Pons (tissue), 1 donor: ENCODE data around the gene TUFT1.
"Not testable (repeated sequence)": the region's sequence is repeated elsewhere in the genome, so short reads cannot be mapped to it uniquely, and the experiment has no call there.

Source experiments
- DNase-seq: peaks from one replicate; pipeline ENCODE4 v3.0.0-alpha.2; 2016; ENCODE audit warnings: low spot score

The TUFT1 gene

GRCh38 chr1:151579436-151580225 is 39.5 kb downstream of the TUFT1 start:
- no peak for DNase-seq

GRCh38 chr1:151581451-151581850 is 41.3 kb downstream of the TUFT1 start:
- no peak for DNase-seq

GRCh38 chr1:151581921-151582320 is 41.8 kb downstream of the TUFT1 start:
- no peak for DNase-seq

GRCh38 chr1:151583796-151584195 is 43.7 kb downstream of the TUFT1 start:
- DNase-seq, result peak; percentile 17

GRCh38 chr1:151584278-151584677 is 44.2 kb downstream of the TUFT1 start:
- DNase-seq, result peak; percentile 9

GRCh38 chr1:151584780-151585179 is 44.7 kb downstream of the TUFT1 start:
- no peak for DNase-seq

- no peak for DNase-seq
Observed at GRCh38 chr1:151585622-151586021, 45.5 kb downstream of the TUFT1 start.

- DNase-seq, result no peak
Observed at GRCh38 chr1:151590961-151591360, 50.9 kb downstream of the TUFT1 start.

GRCh38 chr1:151593730-151594129 is 53.6 kb downstream of the TUFT1 start:
- DNase-seq, result no peak

- DNase-seq, result peak; percentile 46
Observed at GRCh38 chr1:151594143-151594625, 54.1 kb downstream of the TUFT1 start.

GRCh38 chr1:151596166-151596953 is 56.3 kb downstream of the TUFT1 start:
- DNase-seq, result no peak

- DNase-seq, result not testable (repeated sequence)
Observed at GRCh38 chr1:151602550-151602949, 62.4 kb downstream of the TUFT1 start.

GRCh38 chr1:151604291-151604690 is 64.2 kb downstream of the TUFT1 start:
- DNase-seq, result no peak

- DNase-seq, result no peak
Observed at GRCh38 chr1:151606384-151606783, 66.3 kb downstream of the TUFT1 start.

- DNase-seq, result no peak
Observed at GRCh38 chr1:151606857-151607256, 66.7 kb downstream of the TUFT1 start.

GRCh38 chr1:151610142-151610541 is 70.0 kb downstream of the TUFT1 start:
- no peak for DNase-seq

- peak; percentile 85 for DNase-seq
Observed at GRCh38 chr1:151611288-151611790, 71.2 kb downstream of the TUFT1 start.

GRCh38 chr1:151611832-151612500 is 71.9 kb downstream of the TUFT1 start, which contains the start of gene SNX27:
SNX27 (plus strand) TSS chr1:151612050; CDS start chr1:151612202, 152 bp downstream.
- peak; percentile 95 for DNase-seq

GRCh38 chr1:151612501-151613281 is 72.6 kb downstream of the TUFT1 start:
- no peak for DNase-seq

- no peak for DNase-seq
Observed at GRCh38 chr1:151613282-151613780, 73.2 kb downstream of the TUFT1 start.
